ENCODE measurements around the gene STRADA. TPM values are rescaled to one million over a fixed set of nuclear protein-coding genes. Genes with fewer than 3 reads are reported as not detected.

STRADA gene
- total RNA-seq, 1 experiment from 2014 or later: 6.6 TPM

GRCh38 chr17:63701456-63701820 is 40.2 kb downstream of the STRADA start:
- no peak for DNase-seq (ENCODE audit: low spot score)

- DNase-seq (ENCODE audit: low spot score): no peak
Observed at GRCh38 chr17:63700528-63701455, 40.8 kb downstream of the STRADA start.

- DNase-seq (ENCODE audit: low spot score): no peak
Observed at GRCh38 chr17:63699638-63700527, 41.7 kb downstream of the STRADA start, which contains the start of gene LIMD2. Gene LIMD2 (minus strand): TSS chr17:63700125. CDS start chr17:63699298, 827 bp downstream.

- DNase-seq (ENCODE audit: low spot score): no peak
Observed at GRCh38 chr17:63698886-63699637, 42.5 kb downstream of the STRADA start.

- no peak for DNase-seq (ENCODE audit: low spot score)
Observed at GRCh38 chr17:63698381-63698885, 43.2 kb downstream of the STRADA start.

- peak; percentile 30 for DNase-seq (ENCODE audit: low spot score)
Observed at GRCh38 chr17:63697341-63698286, 44.0 kb downstream of the STRADA start.

GRCh38 chr17:63696381-63696961 is 45.1 kb downstream of the STRADA start:
- peak; percentile 57 for DNase-seq (ENCODE audit: low spot score)

- DNase-seq (ENCODE audit: low spot score): no peak
Observed at GRCh38 chr17:63695889-63696288, 45.7 kb downstream of the STRADA start.

GRCh38 chr17:63694950-63695773 is 46.4 kb downstream of the STRADA start:
- DNase-seq (ENCODE audit: low spot score): no peak

GRCh38 chr17:63694229-63694949 is 47.2 kb downstream of the STRADA start:
- DNase-seq (ENCODE audit: low spot score): no peak

GRCh38 chr17:63693411-63694113 is 48.0 kb downstream of the STRADA start:
- DNase-seq (ENCODE audit: low spot score): no peak

GRCh38 chr17:63692195-63692816 is 49.3 kb downstream of the STRADA start:
- DNase-seq (ENCODE audit: low spot score): no peak

- DNase-seq (ENCODE audit: low spot score): no peak
Observed at GRCh38 chr17:63689479-63689878, 52.1 kb downstream of the STRADA start.

GRCh38 chr17:63688396-63689020 is 53.1 kb downstream of the STRADA start:
- DNase-seq (ENCODE audit: low spot score): no peak

- DNase-seq (ENCODE audit: low spot score): no peak
Observed at GRCh38 chr17:63686138-63686685, 55.4 kb downstream of the STRADA start.

GRCh38 chr17:63685578-63685977 is 56.0 kb downstream of the STRADA start:
- no peak for DNase-seq (ENCODE audit: low spot score)

Data from HT-29 (cell line).